GM10248 (cell line): ENCODE measurements around the gene CMIP.

Source experiments
- CTCF ChIA-PET: fragments of 300-600 bp; sonication (Branson Sonifier 250); formaldehyde crosslinking; extraction: SDS; loops from one replicate; lab custom pipeline; 2021; ENCODE audit warnings: antibody characterized with exemption; lab: Yijun Ruan, JAX
- POLR2A ChIA-PET: fragments of 350-650 bp; sonication (Branson Sonifier 250); formaldehyde crosslinking; extraction: SDS; loops from one replicate; lab custom pipeline; 2020; ENCODE audit warnings: antibody characterized with exemption; lab: Yijun Ruan, JAX
- DNase-seq: peaks from one replicate; pipeline ENCODE4 v3.0.0; 2012; ENCODE audit errors: extremely low spot score
- TF ChIP-seq, protein P1 (sequence below): IDR thresholded peaks from 2 replicates; pipeline ENCODE4 v1.5.1; 2012; ENCODE audit warnings: mild to moderate bottlenecking, low read depth; ENCODE audit errors: extremely low read depth, missing control alignments, control extremely low read depth

The CMIP gene

DNA sequence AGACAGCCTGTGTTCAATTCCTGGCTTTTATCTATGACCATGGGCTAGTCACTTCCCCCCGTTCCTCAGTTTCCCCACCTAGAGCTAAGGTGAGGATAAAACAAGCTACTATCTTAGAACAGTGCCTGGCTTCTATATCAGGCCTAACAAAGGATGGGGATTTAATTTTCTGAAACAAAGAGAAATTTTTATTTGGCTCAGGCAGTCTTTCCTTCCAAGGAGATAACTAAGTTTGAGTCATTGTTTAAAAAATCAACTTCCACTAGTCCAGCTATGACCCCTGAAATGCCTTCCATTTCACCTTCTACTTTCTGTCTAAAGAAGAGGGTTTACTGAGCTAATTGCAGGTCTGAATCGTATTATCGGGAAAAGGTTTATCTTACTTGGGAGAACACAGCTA lies 99.0 kb downstream of the CMIP start:
- DNase-seq = no peak
- CTCF ChIA-PET = interaction anchor here (0.8 to 1.1 kb wide), 2 partner anchors 22 to 77 kb away, joined by 3 to 4 read pairs; no protein-coding TSS in a partner anchor
- POLR2A ChIA-PET = interaction anchor here (0.6 kb wide), 1 partner anchor 364 kb away, joined by 5 read pairs; no protein-coding TSS in a partner anchor
- TF ChIP-seq, protein P1, sequence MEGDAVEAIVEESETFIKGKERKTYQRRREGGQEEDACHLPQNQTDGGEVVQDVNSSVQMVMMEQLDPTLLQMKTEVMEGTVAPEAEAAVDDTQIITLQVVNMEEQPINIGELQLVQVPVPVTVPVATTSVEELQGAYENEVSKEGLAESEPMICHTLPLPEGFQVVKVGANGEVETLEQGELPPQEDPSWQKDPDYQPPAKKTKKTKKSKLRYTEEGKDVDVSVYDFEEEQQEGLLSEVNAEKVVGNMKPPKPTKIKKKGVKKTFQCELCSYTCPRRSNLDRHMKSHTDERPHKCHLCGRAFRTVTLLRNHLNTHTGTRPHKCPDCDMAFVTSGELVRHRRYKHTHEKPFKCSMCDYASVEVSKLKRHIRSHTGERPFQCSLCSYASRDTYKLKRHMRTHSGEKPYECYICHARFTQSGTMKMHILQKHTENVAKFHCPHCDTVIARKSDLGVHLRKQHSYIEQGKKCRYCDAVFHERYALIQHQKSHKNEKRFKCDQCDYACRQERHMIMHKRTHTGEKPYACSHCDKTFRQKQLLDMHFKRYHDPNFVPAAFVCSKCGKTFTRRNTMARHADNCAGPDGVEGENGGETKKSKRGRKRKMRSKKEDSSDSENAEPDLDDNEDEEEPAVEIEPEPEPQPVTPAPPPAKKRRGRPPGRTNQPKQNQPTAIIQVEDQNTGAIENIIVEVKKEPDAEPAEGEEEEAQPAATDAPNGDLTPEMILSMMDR = no peak

DNA sequence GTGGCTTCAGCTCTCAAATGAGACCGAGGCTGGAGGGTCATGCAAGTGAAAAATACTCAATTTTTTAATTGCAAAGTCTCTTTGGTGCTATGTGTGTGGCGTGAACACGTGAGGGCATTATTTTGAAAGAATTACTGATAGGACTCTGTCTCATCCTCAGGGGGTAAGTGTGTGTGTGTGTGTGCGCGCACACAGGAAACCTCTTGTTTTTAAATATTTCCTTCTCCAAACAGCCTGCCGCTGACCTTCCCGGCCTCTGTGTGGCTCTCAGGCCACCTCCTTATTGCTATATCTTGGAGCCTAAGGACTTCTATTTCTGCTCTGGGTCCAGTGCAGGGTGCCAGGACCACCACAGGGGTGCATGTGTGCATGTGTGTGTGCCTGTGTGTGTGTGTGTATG lies 99.7 kb downstream of the CMIP start:
- no peak for DNase-seq
- TF ChIP-seq, protein P1 = no peak
- POLR2A ChIA-PET = interaction anchor here (0.6 kb wide), 1 partner anchor 363 kb away, joined by 5 read pairs; no protein-coding TSS in a partner anchor
- CTCF ChIA-PET = no interaction called here

DNA sequence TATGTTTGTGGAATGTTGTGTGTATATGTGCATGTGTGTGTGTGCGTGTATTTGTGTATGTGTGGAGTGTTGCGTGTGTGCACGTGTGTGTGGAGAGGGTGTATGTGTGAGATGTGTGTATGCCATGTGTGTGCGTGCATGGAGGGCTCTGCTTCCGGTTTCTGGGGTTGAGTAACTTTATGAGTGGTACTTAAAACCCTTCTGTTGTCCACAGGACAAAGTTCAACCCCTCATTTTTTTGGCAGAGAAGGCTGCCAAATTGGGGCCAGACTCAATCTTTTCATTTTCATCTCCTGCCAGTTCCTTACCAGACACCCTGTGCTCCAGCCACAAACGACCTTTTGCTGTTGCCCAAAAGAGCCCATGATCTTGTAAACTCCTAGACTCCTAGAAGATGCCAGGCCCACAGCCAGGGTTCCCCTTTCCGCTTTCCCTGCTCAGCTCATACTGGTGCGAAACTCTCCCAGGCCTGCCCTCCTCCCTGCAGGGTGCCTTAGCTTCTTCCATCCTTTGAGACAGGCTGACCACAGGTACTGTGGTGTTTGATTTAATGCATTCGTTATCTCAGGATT lies 100.2 kb downstream of the CMIP start:
- peak; percentile 48 for DNase-seq
- POLR2A ChIA-PET = no interaction called here
- TF ChIP-seq, protein P1 = no peak
- CTCF ChIA-PET = no interaction called here

DNA sequence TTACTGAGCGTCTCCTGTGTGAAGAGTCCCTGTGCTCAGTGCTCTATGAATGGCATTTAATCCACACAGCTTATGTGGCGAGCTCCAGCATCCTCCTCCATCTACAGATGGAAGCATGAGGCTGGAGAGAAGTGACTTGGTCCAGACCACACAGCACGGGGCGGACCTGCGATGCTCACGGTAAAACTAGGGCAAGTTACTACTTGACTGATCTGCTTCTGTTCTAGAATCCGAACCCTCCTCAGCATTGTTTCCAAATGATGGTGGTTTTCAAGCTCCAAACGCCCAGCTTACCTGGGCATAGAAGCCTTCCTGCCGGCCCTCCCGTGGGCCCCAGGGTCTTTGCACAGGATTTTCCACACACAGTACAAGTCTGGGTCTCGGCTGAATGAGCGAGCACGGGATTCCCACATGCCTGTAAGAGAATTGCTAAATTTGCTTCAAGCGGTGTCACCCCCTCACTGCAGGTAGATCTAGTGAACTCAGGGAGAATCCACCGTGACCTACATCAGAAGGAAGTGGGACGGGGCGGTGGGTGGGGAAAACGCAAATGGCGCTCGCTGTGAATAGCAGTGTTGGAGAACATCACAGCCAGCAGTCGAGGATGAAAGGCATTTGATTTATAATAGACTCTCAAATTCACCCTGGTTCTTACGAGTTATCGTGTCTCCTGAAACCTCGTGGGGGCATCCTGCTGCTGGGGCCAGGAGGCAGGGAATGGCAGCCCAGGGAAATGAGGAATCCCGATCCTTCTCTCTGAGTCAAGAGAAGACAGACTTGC lies 101.1 kb downstream of the CMIP start:
- no peak for DNase-seq
- CTCF ChIA-PET = no interaction called here
- TF ChIP-seq, protein P1 = no peak
- POLR2A ChIA-PET = no interaction called here

DNA sequence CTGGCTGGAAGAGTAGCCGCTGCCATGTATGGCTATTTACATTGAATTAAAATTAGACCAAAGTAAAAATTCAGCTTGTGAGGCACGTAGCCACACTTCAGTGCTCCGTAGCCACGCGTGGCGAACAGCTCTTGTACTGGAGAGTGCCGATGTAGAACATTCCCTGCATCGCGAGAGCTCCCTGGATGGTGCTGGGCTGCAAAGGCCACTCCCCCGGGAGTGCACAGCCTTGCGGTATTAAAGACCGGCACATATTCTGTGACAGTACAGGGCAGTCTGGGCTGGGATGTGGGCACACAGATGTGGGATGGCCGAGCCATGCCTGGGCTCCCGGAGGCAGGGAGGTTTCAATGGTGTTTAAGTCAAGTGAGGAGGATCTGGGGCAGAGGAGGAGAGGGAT lies 102.2 kb downstream of the CMIP start:
- POLR2A ChIA-PET = no interaction called here
- TF ChIP-seq, protein P1 = no peak

DNA sequence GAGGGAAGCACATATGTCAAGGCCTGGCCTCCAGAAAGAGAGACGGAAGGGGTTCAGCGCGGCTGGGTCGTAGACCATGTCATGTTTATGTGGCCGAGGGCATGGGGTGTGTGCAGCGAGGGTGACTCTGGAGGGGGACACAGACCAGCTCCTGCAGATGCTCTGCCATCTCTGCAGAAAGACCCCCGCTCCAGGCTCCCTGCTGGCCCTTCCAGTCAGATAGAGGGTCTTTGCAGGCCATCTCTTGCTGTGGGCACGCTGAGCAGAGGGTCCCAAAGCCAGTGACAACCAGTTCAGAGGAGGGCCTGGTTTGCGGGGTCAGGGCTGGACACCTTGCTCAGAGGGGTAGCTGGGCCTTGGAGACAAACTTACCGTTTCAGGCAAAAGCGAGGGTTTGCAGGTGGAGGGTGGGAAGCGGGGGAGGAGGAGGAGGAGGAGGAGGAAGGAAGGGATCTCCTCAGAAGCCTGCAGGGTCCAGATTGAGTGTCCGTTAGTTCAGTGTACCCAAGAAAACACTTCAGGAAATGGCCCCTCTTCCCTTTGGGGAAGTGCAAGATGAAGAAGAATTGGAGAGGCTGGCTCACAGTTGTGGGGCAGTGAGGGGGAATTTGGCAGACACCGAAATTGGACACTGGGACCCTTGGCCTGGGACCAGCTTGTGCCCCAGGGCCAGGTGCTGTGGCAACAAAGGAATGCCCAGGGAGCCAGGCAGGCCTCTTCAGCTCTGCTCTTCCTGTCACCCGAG lies 102.8 kb downstream of the CMIP start:
- DNase-seq = no peak
- CTCF ChIA-PET = interaction anchor here (1.3 kb wide), 1 partner anchor 24 kb away, joined by 3 read pairs; no protein-coding TSS in a partner anchor
- TF ChIP-seq, protein P1 = no peak
- POLR2A ChIA-PET = no interaction called here

More for the DNA sequence above, 102.2 kb downstream of the CMIP start:
- CTCF ChIA-PET = no interaction called here
- no peak for DNase-seq
